Retinal pigment epithelial cell (primary cell): ENCODE results near the gene RUFY2.
"Not testable (repeated sequence)": the region's sequence is repeated elsewhere in the genome, so short reads cannot be mapped to it uniquely, and the experiment has no call there.

ENCODE experiments used
- DNase-seq: peaks from one replicate; pipeline ENCODE4 v3.0.0-alpha.2; 2010; ENCODE audit warnings: low read depth
- H3K4me3 ChIP-seq: 2 replicates; pipeline ENCODE4 v1.5.1; 2011; ENCODE audit warnings: mild to moderate bottlenecking, low read length, control low read depth, moderate library complexity
- TF ChIP-seq, protein P1 (sequence below): conservative IDR thresholded peaks from 2 replicates; pipeline ENCODE4 v1.5.1; 2011; ENCODE audit warnings: low read depth, low read length, control low read depth, inconsistent platforms

Gene RUFY2

DNA sequence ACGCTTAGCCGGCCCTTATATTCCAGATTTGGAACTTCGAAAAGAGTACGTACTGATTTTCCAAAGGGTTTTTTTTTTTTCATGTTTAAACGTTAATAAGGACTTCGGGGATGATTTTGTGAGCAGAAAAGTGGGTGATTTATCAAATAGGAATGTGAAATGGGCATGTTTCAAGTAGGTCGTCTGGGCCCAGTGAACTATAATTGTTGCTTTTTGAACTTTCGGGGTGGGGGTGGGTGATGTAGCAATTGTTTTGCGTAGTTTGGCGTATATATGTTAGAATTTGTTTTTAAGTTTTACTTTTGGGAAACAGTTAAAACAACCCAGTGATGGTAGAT, 74.0 kb downstream of the RUFY2 start:
- peak overlapping the region; percentile 94 for H3K4me3 ChIP-seq
- DNase-seq = no peak
- TF ChIP-seq, protein P1, sequence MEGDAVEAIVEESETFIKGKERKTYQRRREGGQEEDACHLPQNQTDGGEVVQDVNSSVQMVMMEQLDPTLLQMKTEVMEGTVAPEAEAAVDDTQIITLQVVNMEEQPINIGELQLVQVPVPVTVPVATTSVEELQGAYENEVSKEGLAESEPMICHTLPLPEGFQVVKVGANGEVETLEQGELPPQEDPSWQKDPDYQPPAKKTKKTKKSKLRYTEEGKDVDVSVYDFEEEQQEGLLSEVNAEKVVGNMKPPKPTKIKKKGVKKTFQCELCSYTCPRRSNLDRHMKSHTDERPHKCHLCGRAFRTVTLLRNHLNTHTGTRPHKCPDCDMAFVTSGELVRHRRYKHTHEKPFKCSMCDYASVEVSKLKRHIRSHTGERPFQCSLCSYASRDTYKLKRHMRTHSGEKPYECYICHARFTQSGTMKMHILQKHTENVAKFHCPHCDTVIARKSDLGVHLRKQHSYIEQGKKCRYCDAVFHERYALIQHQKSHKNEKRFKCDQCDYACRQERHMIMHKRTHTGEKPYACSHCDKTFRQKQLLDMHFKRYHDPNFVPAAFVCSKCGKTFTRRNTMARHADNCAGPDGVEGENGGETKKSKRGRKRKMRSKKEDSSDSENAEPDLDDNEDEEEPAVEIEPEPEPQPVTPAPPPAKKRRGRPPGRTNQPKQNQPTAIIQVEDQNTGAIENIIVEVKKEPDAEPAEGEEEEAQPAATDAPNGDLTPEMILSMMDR = no peak

DNA sequence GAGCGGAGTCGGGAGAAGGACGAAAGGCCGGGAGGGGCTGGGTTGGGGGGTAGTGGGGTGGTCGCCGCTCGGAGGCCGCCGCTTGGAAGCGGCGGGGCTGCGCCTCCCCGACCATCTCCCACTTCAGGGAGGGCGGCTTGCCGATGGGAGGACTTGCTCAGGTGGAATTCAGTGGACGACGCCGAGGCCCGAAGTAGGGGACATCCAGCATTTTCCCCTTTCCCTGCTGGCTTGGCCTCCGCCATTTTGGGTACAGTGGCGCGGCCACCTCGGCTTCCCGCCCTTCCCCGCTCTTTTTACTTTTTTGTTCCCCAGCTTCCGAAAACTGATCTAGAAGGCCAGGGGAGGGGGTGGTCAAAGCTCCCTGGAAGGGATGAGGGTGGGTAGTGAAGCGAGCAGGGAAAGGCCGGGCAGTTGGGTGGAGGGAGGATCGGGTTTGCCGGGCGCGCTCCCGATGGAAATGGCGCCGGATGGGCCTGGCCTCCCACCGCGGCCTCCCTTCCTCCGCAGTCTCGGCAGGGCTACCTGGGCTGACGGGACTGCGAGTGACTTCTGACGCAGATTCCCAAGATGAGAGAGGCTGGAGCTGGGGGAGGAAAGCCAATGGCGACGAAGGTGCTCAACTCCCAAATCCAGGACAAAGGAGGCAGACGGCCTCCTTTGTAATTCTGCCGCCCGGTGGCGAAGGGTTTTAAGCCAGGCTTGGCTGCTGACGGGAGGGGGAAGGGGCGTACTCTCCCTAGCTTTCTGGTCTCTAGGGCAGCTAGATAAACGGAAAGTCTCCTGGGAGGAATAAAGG, 74.6 kb downstream of the RUFY2 start, which contains the start of gene PBLD:
PBLD (minus strand) TSS at position 670 of the 799 bp plus-strand sequence. CDS start 26,084 bp downstream, outside the sequence.
- TF ChIP-seq, protein P1 = peak; percentile 49
- no peak for DNase-seq

DNA sequence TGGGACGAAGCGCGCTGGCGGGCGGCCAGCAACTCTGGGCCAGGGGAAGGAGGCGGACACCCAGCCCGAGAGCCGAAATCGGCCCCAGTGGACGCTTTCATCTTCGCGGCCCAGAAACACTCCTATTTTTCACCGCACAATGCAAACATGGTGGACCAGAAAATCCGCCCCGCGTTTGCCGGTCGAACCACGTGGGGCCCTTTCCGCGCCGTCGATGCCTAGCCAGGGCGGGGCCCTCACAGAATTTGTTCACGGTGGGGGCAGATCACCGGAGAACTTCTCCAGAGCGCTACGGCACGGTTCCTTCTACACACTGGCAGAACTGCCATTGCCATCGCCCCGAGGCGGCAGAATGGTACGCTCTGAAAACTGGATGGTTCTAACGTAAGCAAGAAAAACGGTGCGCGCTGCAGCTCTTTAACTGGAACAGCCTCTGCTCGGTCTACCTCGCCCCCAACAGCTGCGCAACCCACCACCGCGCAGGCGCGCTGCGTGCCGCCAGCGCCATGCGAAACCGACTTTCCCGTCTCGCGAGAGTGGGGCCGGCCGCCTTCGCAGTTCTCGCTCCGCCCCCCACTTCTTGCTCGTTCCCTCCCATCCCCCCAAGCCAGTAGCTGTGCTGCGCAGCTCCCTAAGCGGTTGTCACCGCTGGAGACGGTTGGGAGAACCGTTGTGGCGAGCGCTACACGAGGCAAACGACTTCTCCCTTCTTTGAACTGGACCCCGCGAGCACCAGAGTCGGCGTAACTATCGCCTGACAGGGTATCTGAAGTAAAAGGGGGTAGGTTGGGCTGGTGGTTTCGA, 75.4 kb downstream of the RUFY2 start, which contains the start of gene HNRNPH3:
HNRNPH3 (plus strand) TSS at position 610 of the 804 bp plus-strand sequence. CDS start 5,158 bp downstream, outside the sequence.
- peak within 1 kb of the TSS; percentile 94 for H3K4me3 ChIP-seq
- peak; percentile 85 for DNase-seq
- TF ChIP-seq, protein P1 = no peak

More for the DNA sequence above, 74.6 kb downstream of the RUFY2 start, which contains the start of gene PBLD:
- peak within 1 kb of the TSS; percentile 94 for H3K4me3 ChIP-seq

DNA sequence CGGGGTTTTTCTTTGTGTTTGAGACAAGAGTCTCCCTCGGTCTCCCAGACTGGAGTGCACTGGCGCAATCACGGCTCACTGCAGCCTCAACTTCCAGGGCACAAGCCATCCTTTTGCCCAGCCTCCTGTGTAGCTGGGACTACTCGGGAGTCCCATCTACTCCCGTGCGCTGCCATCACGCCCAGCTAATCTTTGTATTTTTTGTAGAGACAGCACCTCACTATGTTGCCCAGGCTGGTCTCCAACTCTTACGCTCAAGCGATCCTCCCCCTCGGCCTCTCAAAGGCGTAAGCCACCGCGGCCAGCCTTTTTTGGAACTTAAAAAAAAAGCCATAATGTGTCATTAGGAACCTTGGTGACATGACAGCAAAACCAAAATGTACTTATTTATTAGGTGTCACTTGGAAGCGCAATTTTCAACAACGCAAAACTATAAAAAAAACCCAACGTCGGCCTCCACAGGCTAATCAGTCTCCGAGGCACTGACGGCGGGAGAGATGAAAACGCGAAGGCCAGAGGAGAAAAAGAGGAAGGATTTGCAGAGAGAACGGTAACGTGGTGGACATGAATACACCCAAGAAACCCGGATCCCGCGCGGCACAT, 76.1 kb downstream of the RUFY2 start:
- H3K4me3 ChIP-seq = peak overlapping the region; percentile 94
- TF ChIP-seq, protein P1 = no peak
- DNase-seq = no peak

- TF ChIP-seq, protein P1 = no peak
- no peak for DNase-seq
- H3K4me3 ChIP-seq = no peak overlapping the region
Measured at GRCh38 chr10:68329506-68329861, 77.6 kb downstream of the RUFY2 start.

DNA sequence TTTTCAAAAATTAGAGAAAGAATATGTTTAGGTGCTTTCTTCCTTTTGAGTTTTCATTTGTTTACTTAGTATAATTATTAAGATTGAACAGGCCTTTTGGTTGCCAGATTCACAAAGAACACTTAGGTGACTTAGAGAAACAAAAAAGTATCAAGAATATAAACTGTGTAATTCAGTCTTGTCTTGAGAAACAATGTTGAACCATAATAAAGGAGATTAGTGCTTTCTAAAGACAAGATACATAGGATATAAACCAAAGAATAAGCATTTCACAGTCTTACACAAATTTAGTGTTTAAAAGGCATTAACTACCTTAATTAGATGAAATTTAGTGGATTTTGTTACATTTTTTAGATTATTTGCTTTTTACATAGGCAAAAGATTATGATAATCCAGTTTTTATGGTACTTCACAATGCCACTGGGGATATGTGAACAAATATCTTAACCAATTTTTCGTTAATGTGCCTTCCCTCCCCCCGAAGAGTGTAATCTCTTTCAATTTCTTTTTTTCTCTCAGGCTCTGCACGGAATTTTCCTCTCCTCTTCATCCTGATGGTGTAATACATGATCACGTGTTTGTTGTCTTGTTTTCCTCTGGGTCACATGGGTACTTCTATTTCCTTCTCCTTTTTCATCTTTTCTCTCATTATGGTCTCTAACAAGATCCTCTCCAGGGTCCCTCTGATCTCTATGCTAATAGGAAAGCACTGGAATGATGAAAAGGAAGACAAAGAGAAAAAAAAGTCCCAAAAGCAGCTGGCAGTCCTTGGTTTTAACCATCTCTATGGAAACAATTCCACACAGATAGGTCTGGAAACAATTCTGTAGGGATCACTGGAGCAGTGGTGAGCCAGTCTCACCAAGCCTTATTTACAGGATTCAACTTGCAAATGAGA, 78.9 kb downstream of the RUFY2 start:
- no peak for DNase-seq
- TF ChIP-seq, protein P1 = no peak
- H3K4me3 ChIP-seq = peak overlapping the region; percentile 5

DNA sequence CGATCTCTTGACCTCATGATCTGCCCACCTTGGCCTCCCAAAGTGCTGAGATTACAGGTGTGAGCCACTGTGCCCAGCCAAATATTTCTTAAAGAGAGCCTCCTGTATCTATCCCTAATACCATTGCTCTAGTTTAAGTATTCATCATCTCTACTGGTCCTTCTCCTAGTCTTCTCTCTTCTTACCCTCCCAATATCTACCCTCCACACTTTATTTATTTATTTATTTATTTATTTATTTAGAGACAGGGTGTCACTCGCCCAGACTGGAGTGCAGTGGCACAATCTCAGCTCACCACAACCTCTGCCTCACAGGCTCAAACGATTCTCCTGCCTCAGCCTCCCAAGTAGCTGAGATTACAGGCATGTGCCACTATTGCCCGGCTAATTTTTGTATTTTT, 82.7 kb downstream of the RUFY2 start:
- DNase-seq = not testable (repeated sequence)

More for the DNA sequence above, 82.7 kb downstream of the RUFY2 start:
- not testable (repeated sequence) for H3K4me3 ChIP-seq
